Ovary (tissue), 9 donors: ENCODE measurements around the gene TMEM234. TPM values are rescaled to one million over a fixed set of nuclear protein-coding genes. Genes with fewer than 3 reads are reported as not detected.

ENCODE experiments used
- DNase-seq, 5 donors: peaks; one replicate each; pipeline ENCODE4 v3.0.0-alpha.2; 2019 to 2020
- H3K27ac ChIP-seq, 2 donors: fragments of 200-600 bp; one replicate each; pipeline versions ENCODE4 v1.5.1 to v1.8.0; 2019 to 2022
- H3K27me3 ChIP-seq: fragments of 200-600 bp; one replicate; pipeline ENCODE4 v1.8.0; 2022
- H3K36me3 ChIP-seq: fragments of 200-600 bp; sonication (generic); one replicate; pipeline ENCODE4 v1.5.1; 2019
- H3K4me1 ChIP-seq: one replicate; pipeline ENCODE4 v1.8.1; 2013; ENCODE audit warnings: mild to moderate bottlenecking, moderate library complexity; ENCODE audit not compliant: insufficient read depth
- H3K4me3 ChIP-seq: fragments of 200-600 bp; sonication (generic); one replicate; pipeline ENCODE4 v1.5.1; 2017
- H3K9me3 ChIP-seq, 2 donors: fragments of 200-600 bp in 1 of 2; sonication (generic) in 1 of 2; one replicate each; pipeline versions ENCODE4 v1.5.1 to v1.8.1; 2013 to 2019; ENCODE audit warnings: mild to moderate bottlenecking in 1 of 2, moderate library complexity in 1 of 2
- CTCF ChIP-seq, 3 donors: fragments of 450-650 bp in 2 of 3; fragments of 200-600 bp in 1 of 3; IDR thresholded peaks; one replicate each; pipeline versions ENCODE4 v1.5.1 to v1.8.0; 2016 to 2022; ENCODE audit warnings: antibody characterized with exemption in 3 of 3, mild to moderate bottlenecking in 1 of 3
- EP300 ChIP-seq: sonication (generic); formaldehyde crosslinking; IDR thresholded peaks from one replicate; pipeline ENCODE4 v1.6.1; 2017; ENCODE audit warnings: antibody characterized with exemption
- POLR2A ChIP-seq: fragments of 450-650 bp; IDR thresholded peaks from one replicate; pipeline ENCODE4 v1.6.1; 2017; ENCODE audit warnings: antibody characterized with exemption, mild to moderate bottlenecking, moderate library complexity
- WGBS, 3 donors: extraction: QIAGEN DNeasy Blood & Tissue Kit in 1 of 3; methylation state at CpG; one replicate each; pipeline versions ENCODE4 v1.1.5 to v1.1.7; 2013 to 2017; 5-methylcytosine and 5-hydroxymethylcytosine counted together
- intact Hi-C, 4 donors: fragments of 100-400 bp; cut with DNase I; formaldehyde crosslinking; loops; one replicate each; pipeline versions ENCODE4 v1.11.0 to v1.15.1; 2022 to 2023
- polyA plus RNA-seq, 2 donors: library from polyadenylated mRNA; stranded (reverse); fragments of 200-250 nt in 1 of 2; fragments of 350-450 nt in 1 of 2; fragmentation: Illumina TruSeq in 1 of 2; extraction: RNeasy Lipid Tissue Mini Kit (QIAGEN cat#74804) in 1 of 2; gene quantifications; one replicate each; pipeline ENCODE4 v1.2.3, GENCODE V29; 2013 to 2014
- total RNA-seq, 7 donors: library from RNA; depleted of rRNA in 2 of 7; stranded (reverse); fragments of >200 nt in 2 of 7; fragmentation: NEBNext Ultra II Directional in 3 of 7; extraction: Animal tissue kit (Norgen Biotek cat#: 25700) in 3 of 7; gene quantifications; one replicate each; pipeline versions ENCODE4 v1.1.0 to v1.2.4, GENCODE V29; 2016 to 2023
- donor health status: DM: no; HTN: no; CAD: no; lungs with moderate emphysema.
- donor health status: DM: no; HTN: no; CAD: no.
- donor health status: Bipolar disorder and iron deficiency.
- donor health status: DM: yes; HTN: yes; CAD: no.
- donor health status: DM: no; HTN: no; CAD: no.
- donor health status: DM: yes; HTN: yes; CAD: no.

TMEM234 gene
- total and polyA plus RNA-seq, 9 donors = 9.4 to 34.6 (median 21.6) TPM

- Histone ChIP-seq H3K27me3 (no peaks in the 10 kb centered on the region), H3K36me3 (no peaks in the 10 kb centered on the region), H3K27ac (no peak overlapping the region), H3K4me1 (peaks cover 12% of the 10 kb centered on the region), H3K4me3 (no peak overlapping the region), H3K9me3 (no peaks in the 10 kb centered on the region)
- intact Hi-C loops = no loop called here
- no peak for DNase-seq
- TF ChIP-seq POLR2A (no peak), CTCF (IDR thresholded peaks at IDR 0.05) (no peak), EP300 (no peak)
- 77 to 93% (median 82%) methylated on average over 1 of the region's 1 CpG for WGBS, 3 donors
Measured at GRCh38 chr1:32197074-32197473, 25.1 kb downstream of the TMEM234 start.

- TF ChIP-seq EP300 = no peak
- TF ChIP-seq CTCF (IDR thresholded peaks at IDR 0.05) = no peak
- Histone ChIP-seq H3K27me3 (no peaks in the 10 kb centered on the region), H3K9me3 (no peaks in the 10 kb centered on the region), H3K36me3 (no peaks in the 10 kb centered on the region), H3K27ac (no peak overlapping the region), H3K4me3 (no peak overlapping the region), H3K4me1 (peaks cover 5% of the 10 kb centered on the region)
- intact Hi-C loops = no loop called here
- DNase-seq = no peak
Measured at GRCh38 chr1:32195972-32196823, 26.0 kb downstream of the TMEM234 start.

- 79 to 82% (median 81%) methylated on average over 3 of the region's 3 CpGs for WGBS, 3 donors
- no peak for DNase-seq
- Histone ChIP-seq H3K9me3 (no peaks in the 10 kb centered on the region), H3K4me3 (no peak overlapping the region), H3K27ac (no peak overlapping the region), H3K36me3 (no peaks in the 10 kb centered on the region), H3K27me3 (no peaks in the 10 kb centered on the region), H3K4me1 (peaks cover 5% of the 10 kb centered on the region)
- intact Hi-C loops = no loop called here
- TF ChIP-seq POLR2A (no peak), CTCF (IDR thresholded peaks at IDR 0.05) (no peak), EP300 (no peak)
Measured at GRCh38 chr1:32195531-32195930, 26.6 kb downstream of the TMEM234 start.

- no peaks in the 10 kb centered on the region for H3K27me3 ChIP-seq
- H3K4me1 ChIP-seq = peaks cover 5% of the 10 kb centered on the region
- intact Hi-C loops = no loop called here
- DNase-seq = no peak
- H3K4me3 ChIP-seq = no peak overlapping the region
- no peaks in the 10 kb centered on the region for H3K36me3 ChIP-seq
- H3K9me3 ChIP-seq = no peaks in the 10 kb centered on the region
- TF ChIP-seq EP300 (no peak), POLR2A (no peak), CTCF (IDR thresholded peaks at IDR 0.05) (no peak)
- 93 to 96% (median 93%) methylated on average over 6 of the region's 6 CpGs for WGBS, 3 donors
- H3K27ac ChIP-seq = no peak overlapping the region
Measured at GRCh38 chr1:32194984-32195383, 27.2 kb downstream of the TMEM234 start.
